Activated naive CD8-positive, alpha-beta T cell treated with anti-CD3 and anti-CD28 coated beads, Interleukin-2, amount 50 U/mL, for 24 hours (primary cell): ENCODE data around the gene KCNE3.

Source experiments
- ATAC-seq: fragments of 150-1000 bp; cut with Tn5 transposase; one replicate; pipeline ENCODE4 v1.10.0; 2021
- DNase-seq: peaks from one replicate; pipeline ENCODE4 v3.0.0; 2021
- H3K27ac Mint-ChIP-seq: one replicate; pipeline ENCODE4 v1.8.0; 2021; ENCODE audit warnings: mild to moderate bottlenecking, mixed read lengths
- H3K27me3 Mint-ChIP-seq: one replicate; pipeline ENCODE4 v1.8.0; 2021; ENCODE audit warnings: mixed read lengths
- H3K36me3 Mint-ChIP-seq: one replicate; pipeline ENCODE4 v1.8.0; 2021; ENCODE audit warnings: low read depth, mixed read lengths
- H3K4me1 Mint-ChIP-seq: one replicate; pipeline ENCODE4 v1.8.0; 2021; ENCODE audit warnings: mixed read lengths
- H3K4me3 Mint-ChIP-seq: one replicate; pipeline ENCODE4 v1.8.0; 2021; ENCODE audit warnings: mild to moderate bottlenecking, moderate library complexity, mixed read lengths
- H3K9me3 Mint-ChIP-seq: one replicate; pipeline ENCODE4 v1.8.0; 2021; ENCODE audit warnings: mixed read lengths

Gene KCNE3

GRCh38 chr11:74462631-74463030 lies 4.7 kb downstream of the KCNE3 start:
- Mint-ChIP-seq H3K36me3 (no peaks in the 10 kb centered on the region), H3K4me3 (no peak overlapping the region), H3K27me3 (peaks cover 21% of the 10 kb centered on the region), H3K9me3 (no peaks in the 10 kb centered on the region), H3K27ac (no peak overlapping the region), H3K4me1 (peaks cover 3% of the 10 kb centered on the region)
- no peak for ATAC-seq
- no peak for DNase-seq

- Mint-ChIP-seq H3K4me3 (no peak overlapping the region), H3K36me3 (no peaks in the 10 kb centered on the region), H3K27me3 (peaks cover 19% of the 10 kb centered on the region), H3K9me3 (no peaks in the 10 kb centered on the region), H3K4me1 (peaks cover 2% of the 10 kb centered on the region), H3K27ac (no peak overlapping the region)
- DNase-seq = no peak
- ATAC-seq = no peak
These were observed 5.3 kb downstream of the KCNE3 start for GRCh38 chr11:74462009-74462408.

- no peak overlapping the region for H3K4me3 Mint-ChIP-seq
- no peak overlapping the region for H3K27ac Mint-ChIP-seq
- no peaks in the 10 kb centered on the region for H3K9me3 Mint-ChIP-seq
- DNase-seq (no peak), ATAC-seq (no peak)
- H3K27me3 Mint-ChIP-seq = peaks cover 6% of the 10 kb centered on the region
- no peaks in the 10 kb centered on the region for H3K36me3 Mint-ChIP-seq
- H3K4me1 Mint-ChIP-seq = no peaks in the 10 kb centered on the region
These were observed 6.7 kb downstream of the KCNE3 start for GRCh38 chr11:74460481-74461154.

- ATAC-seq = no peak
- no peak overlapping the region for H3K4me3 Mint-ChIP-seq
- H3K36me3 Mint-ChIP-seq = no peaks in the 10 kb centered on the region
These were observed 7.3 kb downstream of the KCNE3 start for GRCh38 chr11:74460065-74460464.

GRCh38 chr11:74459584-74459983 lies 7.8 kb downstream of the KCNE3 start:
- DNase-seq (no peak), ATAC-seq (no peak)
- Mint-ChIP-seq H3K27ac (no peak overlapping the region), H3K9me3 (no peaks in the 10 kb centered on the region), H3K4me1 (no peaks in the 10 kb centered on the region), H3K36me3 (no peaks in the 10 kb centered on the region), H3K27me3 (peaks cover 1% of the 10 kb centered on the region), H3K4me3 (no peak overlapping the region)

More at GRCh38 chr11:74460065-74460464, 7.3 kb downstream of the KCNE3 start:
- H3K27me3 Mint-ChIP-seq = peaks cover 4% of the 10 kb centered on the region
- no peak overlapping the region for H3K27ac Mint-ChIP-seq
- no peaks in the 10 kb centered on the region for H3K9me3 Mint-ChIP-seq
- no peaks in the 10 kb centered on the region for H3K4me1 Mint-ChIP-seq
- no peak for DNase-seq

- DNase-seq (no peak), ATAC-seq (no peak)
- Mint-ChIP-seq H3K27ac (no peak overlapping the region), H3K36me3 (no peaks in the 10 kb centered on the region), H3K9me3 (no peaks in the 10 kb centered on the region), H3K4me3 (no peak overlapping the region), H3K27me3 (peaks cover 3% of the 10 kb centered on the region), H3K4me1 (no peaks in the 10 kb centered on the region)
These were observed 10.0 kb downstream of the KCNE3 start for GRCh38 chr11:74457356-74457755.

GRCh38 chr11:74453373-74453975 lies 13.9 kb downstream of the KCNE3 start:
- peaks cover 6% of the 10 kb centered on the region for H3K4me1 Mint-ChIP-seq

GRCh38 chr11:74452366-74452765 lies 15.0 kb downstream of the KCNE3 start:
- peaks cover 8% of the 10 kb centered on the region for H3K27me3 Mint-ChIP-seq
- H3K4me3 Mint-ChIP-seq = no peak overlapping the region
- DNase-seq (no peak), ATAC-seq (no peak)
- H3K4me1 Mint-ChIP-seq = peaks cover 6% of the 10 kb centered on the region
- no peaks in the 10 kb centered on the region for H3K36me3 Mint-ChIP-seq
- H3K9me3 Mint-ChIP-seq = no peaks in the 10 kb centered on the region
- no peak overlapping the region for H3K27ac Mint-ChIP-seq

More at GRCh38 chr11:74453373-74453975, 13.9 kb downstream of the KCNE3 start:
- Mint-ChIP-seq H3K36me3 (no peaks in the 10 kb centered on the region), H3K27ac (no peak overlapping the region), H3K4me3 (no peak overlapping the region), H3K9me3 (no peaks in the 10 kb centered on the region), H3K27me3 (peaks cover 8% of the 10 kb centered on the region)
- DNase-seq (peak; percentile 70), ATAC-seq (peak; percentile 62)

- peaks cover 8% of the 10 kb centered on the region for H3K27me3 Mint-ChIP-seq
- no peak overlapping the region for H3K27ac Mint-ChIP-seq
- H3K36me3 Mint-ChIP-seq = no peaks in the 10 kb centered on the region
- H3K9me3 Mint-ChIP-seq = no peaks in the 10 kb centered on the region
- ATAC-seq (no peak), DNase-seq (no peak)
- no peak overlapping the region for H3K4me3 Mint-ChIP-seq
- H3K4me1 Mint-ChIP-seq = peaks cover 6% of the 10 kb centered on the region
These were observed 17.0 kb downstream of the KCNE3 start for GRCh38 chr11:74450318-74450717.

GRCh38 chr11:74449369-74449931 lies 17.9 kb downstream of the KCNE3 start:
- H3K27ac Mint-ChIP-seq = no peak overlapping the region
- H3K4me1 Mint-ChIP-seq = peaks cover 6% of the 10 kb centered on the region
- peak; percentile 82 for ATAC-seq
- peak; percentile 14 for DNase-seq
- H3K9me3 Mint-ChIP-seq = no peaks in the 10 kb centered on the region
- H3K4me3 Mint-ChIP-seq = no peak overlapping the region
- H3K36me3 Mint-ChIP-seq = no peaks in the 10 kb centered on the region
- peaks cover 8% of the 10 kb centered on the region for H3K27me3 Mint-ChIP-seq

GRCh38 chr11:74447720-74448119 lies 19.6 kb downstream of the KCNE3 start:
- no peaks in the 10 kb centered on the region for H3K9me3 Mint-ChIP-seq
- H3K36me3 Mint-ChIP-seq = no peaks in the 10 kb centered on the region
- H3K27me3 Mint-ChIP-seq = peaks cover 6% of the 10 kb centered on the region
- no peak for ATAC-seq
- DNase-seq = no peak
- no peak overlapping the region for H3K27ac Mint-ChIP-seq
- H3K4me1 Mint-ChIP-seq = peaks cover 6% of the 10 kb centered on the region
- H3K4me3 Mint-ChIP-seq = no peak overlapping the region

GRCh38 chr11:74446532-74446938 lies 20.8 kb downstream of the KCNE3 start:
- H3K9me3 Mint-ChIP-seq = no peaks in the 10 kb centered on the region
- H3K4me1 Mint-ChIP-seq = peaks cover 6% of the 10 kb centered on the region
- no peak for DNase-seq
- H3K36me3 Mint-ChIP-seq = no peaks in the 10 kb centered on the region
- no peak for ATAC-seq
- peaks cover 3% of the 10 kb centered on the region for H3K27me3 Mint-ChIP-seq
- H3K4me3 Mint-ChIP-seq = no peak overlapping the region
- H3K27ac Mint-ChIP-seq = no peak overlapping the region

GRCh38 chr11:74444173-74444826 lies 23.0 kb downstream of the KCNE3 start:
- peaks cover 1% of the 10 kb centered on the region for H3K27me3 Mint-ChIP-seq
- H3K4me3 Mint-ChIP-seq = no peak overlapping the region
- no peaks in the 10 kb centered on the region for H3K36me3 Mint-ChIP-seq
- DNase-seq (no peak), ATAC-seq (no peak)
- no peak overlapping the region for H3K27ac Mint-ChIP-seq
- no peaks in the 10 kb centered on the region for H3K4me1 Mint-ChIP-seq
- no peaks in the 10 kb centered on the region for H3K9me3 Mint-ChIP-seq

GRCh38 chr11:74443071-74443864 lies 24.1 kb downstream of the KCNE3 start:
- no peak for ATAC-seq
- H3K9me3 Mint-ChIP-seq = no peaks in the 10 kb centered on the region

More at GRCh38 chr11:74443071-74443864, 24.1 kb downstream of the KCNE3 start:
- Mint-ChIP-seq H3K27me3 (peaks cover 1% of the 10 kb centered on the region), H3K27ac (no peak overlapping the region), H3K36me3 (no peaks in the 10 kb centered on the region), H3K4me1 (no peaks in the 10 kb centered on the region), H3K4me3 (no peak overlapping the region)
- no peak for DNase-seq
